Measurements from ENCODE around the gene SEL1L3. TPM values are rescaled to one million over a fixed set of nuclear protein-coding genes. Genes with fewer than 3 reads are reported as not detected.

The SEL1L3 gene
- total RNA-seq, 1 donor from 2014 or later, result 73.9 TPM

DNA sequence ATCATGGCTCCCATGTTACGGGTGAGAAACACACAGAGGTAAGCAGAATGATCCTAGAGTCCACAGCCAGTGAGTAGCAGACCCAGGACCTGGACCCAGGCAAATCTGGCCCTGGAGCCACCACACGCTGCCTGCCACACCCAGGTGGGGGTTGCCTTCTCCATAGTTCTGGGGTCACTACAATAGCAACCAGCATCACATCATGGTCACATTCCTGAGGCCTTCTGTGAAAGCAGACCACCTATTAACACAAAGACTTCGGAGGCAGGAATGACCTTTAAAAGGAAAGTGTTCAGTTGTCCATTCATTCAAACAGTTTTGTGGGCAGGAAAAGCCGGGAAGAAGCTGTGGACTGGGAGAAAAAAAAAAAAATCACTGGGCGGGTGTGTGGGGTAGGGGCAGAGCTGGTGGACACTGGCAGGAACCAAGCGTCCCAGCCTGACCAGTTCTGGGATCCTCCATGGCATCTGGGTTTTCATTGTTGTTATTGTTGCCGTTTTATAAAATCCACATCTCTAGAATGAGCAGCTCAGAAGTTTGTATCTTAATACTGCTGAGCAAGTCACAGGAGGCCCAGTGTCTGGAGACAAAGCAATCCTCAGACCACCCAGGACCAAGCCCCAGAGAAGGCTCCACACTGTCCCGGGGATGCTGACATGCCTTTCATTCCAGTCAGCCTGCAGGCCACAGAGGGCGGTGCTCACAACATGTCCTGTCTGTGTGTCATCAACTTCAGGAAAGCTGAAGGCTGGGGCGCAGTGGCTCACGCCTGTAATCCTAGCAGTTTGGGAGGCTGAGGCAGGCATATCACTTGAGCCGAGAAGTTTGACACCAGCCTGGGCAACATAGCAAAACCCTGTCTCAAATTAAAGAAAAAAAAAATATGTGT is 67.0 kb downstream of the SEL1L3 start:
- DNase-seq (ENCODE audit: extremely low read depth, low read depth, low spot score), result no peak

- no peak for DNase-seq (ENCODE audit: extremely low read depth, low read depth, low spot score)
These were observed 67.7 kb downstream of the SEL1L3 start for GRCh38 chr4:25795091-25795490.

DNA sequence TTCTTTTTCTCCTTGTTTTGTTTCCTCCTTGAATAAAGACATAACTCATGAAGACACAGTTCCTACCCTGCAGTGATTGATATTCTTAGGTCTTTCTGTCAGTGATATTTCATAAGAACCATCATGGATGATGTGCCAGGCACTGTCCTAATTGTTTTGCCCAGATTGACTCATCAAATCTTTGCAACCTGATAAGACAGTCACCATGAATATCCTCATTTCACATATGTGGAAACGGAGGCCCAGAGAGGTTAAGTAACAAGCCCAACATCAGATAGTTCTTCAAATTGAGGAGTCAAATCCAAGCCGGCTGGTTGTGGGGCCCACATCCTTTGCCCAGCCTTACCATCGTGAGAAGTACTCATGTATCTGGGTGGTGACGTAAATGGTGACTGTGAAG is 69.9 kb downstream of the SEL1L3 start:
- no peak for DNase-seq (ENCODE audit: extremely low read depth, low read depth, low spot score)

DNA sequence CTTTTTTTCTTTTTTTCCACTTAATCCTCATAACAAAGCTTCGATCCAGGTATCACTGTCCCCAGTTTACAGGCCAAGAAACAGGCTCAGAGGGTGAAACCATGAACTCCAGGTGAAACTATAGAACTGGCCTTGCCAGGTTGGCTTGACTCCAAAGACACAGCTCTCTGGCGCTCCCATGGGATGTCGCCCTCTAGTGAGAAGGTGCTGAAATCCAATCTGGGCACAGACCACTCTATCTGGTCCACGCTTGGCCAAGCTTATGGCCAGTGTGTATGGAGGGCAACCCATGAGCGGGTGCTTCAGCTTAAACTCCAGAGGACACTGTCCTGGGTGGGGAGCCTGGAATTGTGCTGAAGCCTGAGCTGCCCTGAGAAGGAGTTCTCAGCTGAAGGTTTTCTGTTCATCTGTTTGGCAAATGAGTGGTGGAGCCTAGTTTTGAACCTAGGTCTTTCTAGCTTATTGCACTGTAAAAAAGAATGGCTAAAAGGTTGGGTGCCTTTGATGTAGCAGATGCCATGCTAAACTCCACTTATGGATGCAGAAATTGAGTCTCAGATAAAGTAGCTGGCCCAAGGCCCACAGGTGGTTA is 70.5 kb downstream of the SEL1L3 start:
- DNase-seq (ENCODE audit: extremely low read depth, low read depth, low spot score), result no peak

DNA sequence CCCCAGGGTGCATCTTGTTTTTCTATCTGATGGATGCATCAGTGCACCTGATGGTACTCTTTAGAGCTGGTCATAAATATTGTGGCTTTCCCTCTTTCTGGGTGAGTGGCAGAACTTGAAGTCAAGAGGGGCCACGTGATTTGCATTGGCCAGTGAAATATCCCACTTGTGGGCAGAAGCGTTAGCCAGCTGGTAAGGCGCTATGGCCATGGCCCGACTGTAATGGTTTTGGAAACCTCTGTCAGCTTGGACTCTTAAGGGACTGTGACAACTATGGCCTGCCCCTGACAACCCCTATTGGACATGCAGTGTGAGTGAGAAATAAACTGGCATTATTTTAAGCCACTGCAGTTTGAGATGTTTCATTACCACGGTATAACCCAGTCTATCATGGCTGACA is 72.8 kb downstream of the SEL1L3 start:
- DNase-seq (ENCODE audit: extremely low read depth, low read depth, low spot score), result no peak

- no peak for DNase-seq (ENCODE audit: extremely low read depth, low read depth, low spot score)
These were observed 74.0 kb downstream of the SEL1L3 start for GRCh38 chr4:25788703-25789238.

DNA sequence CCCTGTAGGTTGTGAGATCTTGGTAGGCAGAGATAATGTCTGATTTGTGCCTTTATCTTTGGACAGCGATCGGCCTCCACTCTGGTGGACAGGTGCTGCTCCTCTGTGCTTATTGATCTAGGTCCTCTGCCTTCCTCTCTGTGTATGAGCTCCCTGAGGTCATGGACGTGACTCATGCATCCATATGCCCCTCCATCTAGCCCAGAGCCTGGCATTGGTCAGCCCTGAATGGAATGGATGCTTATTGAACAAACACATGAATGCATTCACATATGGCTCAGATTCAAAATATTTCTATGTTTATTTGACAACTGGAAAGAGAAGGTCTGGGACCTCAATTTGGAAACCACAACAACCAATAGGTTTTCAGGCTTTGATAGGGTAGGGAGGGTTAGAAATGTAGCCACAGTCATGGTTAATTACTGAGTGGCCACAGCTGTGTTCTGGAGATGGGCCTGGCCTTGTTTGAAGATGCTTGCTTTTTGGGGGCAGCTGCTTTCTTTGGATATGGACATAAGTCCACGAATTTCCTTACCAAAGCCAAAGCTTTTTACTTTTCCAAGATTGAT is 76.2 kb downstream of the SEL1L3 start:
- no peak for DNase-seq (ENCODE audit: extremely low read depth, low read depth, low spot score)

- DNase-seq (ENCODE audit: extremely low read depth, low read depth, low spot score), result no peak
These were observed 78.8 kb downstream of the SEL1L3 start for GRCh38 chr4:25783943-25784342.

GRCh38 chr4:25783126-25783525 is 79.7 kb downstream of the SEL1L3 start:
- DNase-seq (ENCODE audit: extremely low read depth, low read depth, low spot score), result no peak

GRCh38 chr4:25782482-25782881 is 80.3 kb downstream of the SEL1L3 start:
- no peak for DNase-seq (ENCODE audit: extremely low read depth, low read depth, low spot score)

GRCh38 chr4:25779021-25779420 is 83.8 kb downstream of the SEL1L3 start:
- DNase-seq (ENCODE audit: extremely low read depth, low read depth, low spot score), result no peak

GRCh38 chr4:25776795-25777194 is 86.0 kb downstream of the SEL1L3 start:
- DNase-seq (ENCODE audit: extremely low read depth, low read depth, low spot score), result no peak

DNA sequence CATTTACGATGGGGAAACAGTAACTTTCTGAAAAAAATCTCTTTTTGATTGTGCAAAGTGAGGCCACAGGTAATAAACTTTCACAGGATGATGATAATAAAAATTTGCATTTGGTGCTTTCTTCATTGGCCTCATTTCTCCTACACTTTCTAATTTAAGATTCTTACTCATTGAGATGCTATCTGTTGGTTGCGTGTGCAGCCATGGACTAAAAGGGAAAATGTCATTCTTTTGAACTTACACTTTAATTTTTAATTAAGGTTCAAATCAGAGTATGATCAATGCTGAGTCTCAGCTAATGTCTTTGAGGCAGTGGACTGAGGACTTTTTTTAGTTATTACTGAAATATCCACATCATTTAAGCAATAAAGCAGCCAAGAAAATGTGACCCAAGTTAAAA is 87.6 kb downstream of the SEL1L3 start:
- no peak for DNase-seq (ENCODE audit: extremely low read depth, low read depth, low spot score)

DNA sequence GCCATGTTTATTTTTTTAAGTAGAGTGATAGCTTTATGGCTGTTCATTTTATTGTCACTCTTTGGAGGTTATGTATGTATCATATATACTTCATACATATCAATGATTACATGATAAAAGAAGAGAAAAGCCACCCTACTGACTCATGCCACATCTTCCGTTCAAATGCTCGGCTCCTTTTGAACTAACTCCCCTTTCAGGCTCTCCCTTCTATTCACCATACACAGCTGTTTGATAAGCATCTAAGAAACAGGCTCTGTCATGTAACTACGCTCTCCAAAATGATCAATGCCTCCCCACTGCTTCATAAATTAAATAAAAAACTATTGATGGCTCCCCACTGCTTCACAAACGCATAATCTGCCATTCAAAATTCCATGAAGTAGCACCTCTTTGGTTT is 89.4 kb downstream of the SEL1L3 start:
- no peak for DNase-seq (ENCODE audit: extremely low read depth, low read depth, low spot score)

GRCh38 chr4:25771672-25772071 is 91.1 kb downstream of the SEL1L3 start:
- DNase-seq (ENCODE audit: extremely low read depth, low read depth, low spot score), result no peak

- DNase-seq (ENCODE audit: extremely low read depth, low read depth, low spot score), result no peak
These were observed 91.9 kb downstream of the SEL1L3 start for GRCh38 chr4:25770847-25771246.

- no peak for DNase-seq (ENCODE audit: extremely low read depth, low read depth, low spot score)
These were observed 93.5 kb downstream of the SEL1L3 start for GRCh38 chr4:25769251-25769650.

DNA sequence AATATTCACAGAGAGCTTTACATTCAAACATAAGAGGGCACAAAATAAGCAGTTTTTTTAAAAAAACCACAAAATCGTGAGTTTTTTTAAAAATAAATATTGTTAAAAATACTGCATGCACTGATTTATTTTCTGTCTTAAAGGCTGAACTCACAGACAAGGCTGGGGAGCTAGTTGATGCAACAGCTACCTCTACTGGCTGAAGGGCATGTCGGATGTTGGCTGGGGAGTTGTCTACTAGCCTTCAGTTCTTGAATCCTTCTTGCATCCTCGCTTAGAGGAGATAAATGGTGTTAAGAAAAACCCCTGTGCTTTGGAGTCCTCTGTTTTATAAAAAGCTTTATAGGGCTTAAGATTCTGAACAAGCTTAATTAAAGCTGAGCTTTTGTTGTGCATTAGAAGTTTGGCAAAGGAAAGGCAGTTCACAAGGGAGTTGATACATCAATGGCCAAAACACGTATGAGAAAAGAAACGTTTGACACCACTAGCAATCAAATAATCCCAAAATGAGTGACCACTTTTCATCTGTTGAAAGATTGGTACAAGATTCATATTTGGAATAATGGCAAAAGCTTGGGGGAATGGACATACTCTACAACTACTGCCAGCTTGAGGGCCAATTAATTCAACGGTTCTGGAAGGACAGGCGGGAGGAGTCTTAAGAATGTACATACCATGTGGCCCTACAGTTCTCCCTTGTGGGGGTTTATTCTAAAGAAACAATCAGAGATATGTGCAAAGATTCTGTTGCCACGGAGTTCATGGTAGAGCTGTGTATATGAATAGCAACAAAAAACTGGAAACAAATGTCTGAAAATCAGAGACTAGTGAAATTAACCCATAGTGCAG is 94.7 kb downstream of the SEL1L3 start:
- DNase-seq (ENCODE audit: extremely low read depth, low read depth, low spot score), result peak; percentile 25

GRCh38 chr4:25760518-25761157 is 102.2 kb downstream of the SEL1L3 start:
- DNase-seq (ENCODE audit: extremely low read depth, low read depth, low spot score), result no peak

DNA sequence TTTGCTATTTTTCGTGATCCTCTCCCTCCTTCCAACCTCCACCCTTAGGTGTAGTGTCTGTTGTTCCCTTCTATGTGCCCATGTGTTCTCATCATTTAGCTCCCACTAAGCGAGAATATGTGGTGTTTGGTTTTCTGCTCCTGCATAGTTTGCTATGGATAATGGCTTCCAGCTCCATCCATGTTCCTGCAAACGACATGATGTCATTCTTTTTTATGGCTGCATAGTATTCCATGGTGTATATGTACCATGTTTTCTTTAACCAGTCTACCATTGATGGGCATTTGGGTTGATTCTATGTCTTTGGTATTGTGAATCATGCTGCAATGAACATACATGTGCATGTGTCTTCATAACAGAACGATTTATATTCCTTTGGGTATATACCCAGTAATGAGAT is 102.7 kb downstream of the SEL1L3 start:
- no peak for DNase-seq (ENCODE audit: extremely low read depth, low read depth, low spot score)
